Skin of body (tissue), 2 donors: ENCODE measurements around the gene MAST4. TPM values are rescaled to one million over a fixed set of nuclear protein-coding genes. Genes with fewer than 3 reads are reported as not detected.

ENCODE experiments used
- DNase-seq: peaks from one replicate; lab custom pipeline; 2025; lab: John Stamatoyannopoulos, UW
- total RNA-seq: library from RNA; depleted of rRNA; stranded (reverse); fragments of >200 nt; gene quantifications from one replicate; pipeline ENCODE4 v1.2.3, GENCODE V29; 2014

Gene MAST4
- total RNA-seq, 1 donor from 2014 or later: 39.6 TPM

GRCh38 chr5:66603881-66604280 lies 7.7 kb downstream of the MAST4 start:
- DNase-seq: no peak

DNA sequence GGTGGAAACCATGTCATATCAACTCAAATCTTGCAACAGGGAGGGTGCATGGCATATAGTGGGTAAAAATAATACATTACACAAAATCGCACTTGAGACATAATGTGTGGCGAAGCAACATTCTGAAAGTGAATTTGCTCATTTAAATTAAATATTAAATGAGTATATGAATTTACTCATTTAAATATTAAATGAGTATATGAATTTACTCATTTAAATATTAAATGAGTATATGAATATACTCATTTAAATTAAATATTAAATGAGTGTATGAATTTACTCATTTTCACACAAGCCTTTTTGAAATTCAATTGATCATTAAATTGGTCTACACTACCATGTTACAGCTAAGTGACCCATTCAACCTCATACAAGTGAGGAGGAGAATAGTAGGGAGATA lies 10.5 kb downstream of the MAST4 start:
- no peak for DNase-seq

- DNase-seq: no peak
Measured at GRCh38 chr5:66608501-66608900, 12.3 kb downstream of the MAST4 start.

- no peak for DNase-seq
Measured at GRCh38 chr5:66609615-66610014, 13.4 kb downstream of the MAST4 start.

- DNase-seq: no peak
Measured at GRCh38 chr5:66612226-66612625, 16.0 kb downstream of the MAST4 start.

DNA sequence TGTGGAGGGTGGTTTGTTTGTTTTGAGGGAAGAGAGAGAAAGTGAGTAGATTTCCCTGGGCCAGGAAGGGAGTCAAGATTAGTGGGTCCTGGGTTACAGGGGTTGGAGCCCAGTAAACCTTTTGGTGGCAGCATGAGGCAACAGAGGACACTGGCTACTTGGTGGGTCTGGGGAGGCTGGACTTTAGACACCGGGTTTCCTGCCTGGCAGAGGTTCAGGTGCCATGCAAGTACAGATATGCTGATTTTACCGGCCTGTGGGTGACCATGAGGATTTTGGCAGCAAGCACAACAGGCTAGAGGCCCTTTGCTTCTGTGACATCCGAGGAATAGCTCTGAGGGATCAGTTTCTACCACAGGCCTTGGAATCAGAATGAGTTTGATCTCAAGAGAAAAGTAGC lies 18.9 kb downstream of the MAST4 start:
- no peak for DNase-seq

GRCh38 chr5:66615894-66616293 lies 19.7 kb downstream of the MAST4 start:
- DNase-seq: no peak

DNA sequence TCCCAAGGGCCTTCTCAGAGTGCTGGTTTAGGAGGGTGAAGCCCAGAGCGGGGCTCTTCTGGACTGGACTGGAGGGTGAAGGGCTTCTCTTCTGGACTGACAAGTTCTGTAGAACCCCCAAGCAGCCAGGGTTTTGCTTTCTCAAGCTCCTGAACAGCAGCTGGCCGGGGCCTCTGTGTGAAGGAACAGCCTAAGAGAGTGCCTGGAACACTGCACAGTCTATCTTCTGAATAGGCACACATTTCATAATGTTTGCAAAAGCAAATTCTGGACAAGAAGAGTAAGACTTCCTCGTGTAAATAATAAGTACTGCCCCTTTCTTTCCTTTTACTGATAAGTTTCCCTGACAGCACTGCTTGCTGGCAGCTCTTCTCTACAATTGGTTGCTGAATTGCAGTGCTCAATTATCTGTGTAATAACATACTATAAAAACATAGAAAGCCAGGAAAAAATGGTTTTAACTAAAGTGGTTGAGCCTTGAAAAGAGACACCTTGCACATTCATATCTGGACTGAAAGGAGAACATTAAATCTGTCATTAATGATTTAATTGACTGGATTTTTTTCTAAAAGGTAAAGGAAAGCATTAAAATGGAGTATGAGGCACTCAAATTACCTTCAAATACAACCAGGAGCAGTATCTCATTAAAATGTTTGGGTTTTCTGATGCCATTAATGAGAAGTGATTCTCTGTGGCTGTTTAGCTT lies 20.5 kb downstream of the MAST4 start:
- DNase-seq: no peak

GRCh38 chr5:66617226-66617861 lies 21.2 kb downstream of the MAST4 start:
- no peak for DNase-seq

DNA sequence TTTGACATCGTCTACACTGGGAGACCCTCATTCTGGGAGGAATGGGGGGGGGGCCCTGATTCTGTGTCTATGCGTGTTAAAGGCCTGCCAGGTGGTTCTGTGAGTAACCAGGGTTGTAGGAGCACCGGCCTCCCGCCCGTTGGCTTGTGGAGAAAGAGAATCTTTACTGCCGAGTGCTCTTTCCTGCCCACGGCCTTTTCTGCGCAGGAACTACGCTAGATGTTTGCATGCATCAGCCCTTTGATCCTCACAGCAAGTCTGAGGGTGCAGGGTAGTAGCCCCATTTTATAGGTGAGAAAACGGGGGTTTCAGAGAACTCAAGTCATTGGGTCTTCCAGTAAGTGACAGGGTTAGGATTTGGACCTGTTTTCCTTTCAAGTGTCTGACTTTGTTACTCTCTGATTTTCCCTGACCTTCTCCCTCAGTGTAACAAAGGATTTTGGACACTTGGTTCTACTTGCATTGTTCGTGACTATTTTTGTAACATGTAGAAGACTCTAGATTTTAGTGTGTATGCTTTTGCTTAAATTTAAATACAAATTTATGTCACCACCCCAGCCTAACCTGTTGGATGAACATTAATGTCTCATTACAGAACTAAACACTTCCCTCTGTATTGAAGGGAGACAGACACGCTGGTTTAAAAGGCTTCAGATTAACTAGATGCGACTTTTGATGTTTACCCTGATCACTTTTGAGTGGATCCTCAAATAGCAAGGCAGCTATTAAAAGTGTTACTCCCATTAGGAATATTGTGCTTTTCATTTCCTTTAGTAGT lies 22.0 kb downstream of the MAST4 start:
- no peak for DNase-seq

DNA sequence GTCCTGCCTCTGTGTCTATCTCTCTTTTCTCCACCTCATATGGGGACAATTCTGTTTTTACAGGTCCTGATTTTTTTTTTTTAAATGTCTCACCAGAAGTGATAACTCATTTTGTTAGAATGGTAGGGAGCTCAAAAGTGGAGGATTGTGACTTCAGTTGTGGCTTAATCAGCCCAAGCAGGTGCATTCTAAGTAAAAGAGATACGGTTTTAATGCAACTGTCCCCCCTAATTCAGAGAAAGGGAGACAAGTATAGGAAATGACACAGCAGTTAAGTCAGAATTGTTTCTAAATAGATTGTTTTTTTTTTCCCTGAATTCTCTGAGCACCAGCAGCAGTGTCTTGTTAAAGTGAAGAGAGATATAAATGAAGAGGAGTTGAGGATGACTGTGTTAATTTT lies 24.5 kb downstream of the MAST4 start:
- DNase-seq: no peak

GRCh38 chr5:66621146-66621545 lies 25.0 kb downstream of the MAST4 start:
- no peak for DNase-seq

- no peak for DNase-seq
Measured at GRCh38 chr5:66621736-66622135, 25.5 kb downstream of the MAST4 start.

DNA sequence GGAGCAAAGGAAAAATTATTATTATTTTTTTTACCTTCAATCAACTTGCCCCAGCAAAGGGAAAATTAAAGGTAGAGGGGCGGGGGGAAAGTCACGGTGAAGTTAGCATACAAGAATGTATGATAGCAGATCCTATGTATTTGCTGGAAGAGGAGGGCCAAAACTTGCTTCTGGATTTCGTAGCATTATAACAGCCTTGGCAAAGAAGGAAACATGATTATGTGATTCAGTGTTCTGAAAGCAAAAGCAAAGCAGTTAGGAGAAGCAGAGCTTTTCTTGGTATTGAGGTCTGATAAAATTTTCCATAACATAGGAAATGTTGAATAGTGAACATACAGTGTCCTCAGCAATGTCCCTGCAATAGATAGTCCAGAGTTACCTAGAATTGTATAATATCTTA lies 32.4 kb downstream of the MAST4 start:
- DNase-seq: no peak

DNA sequence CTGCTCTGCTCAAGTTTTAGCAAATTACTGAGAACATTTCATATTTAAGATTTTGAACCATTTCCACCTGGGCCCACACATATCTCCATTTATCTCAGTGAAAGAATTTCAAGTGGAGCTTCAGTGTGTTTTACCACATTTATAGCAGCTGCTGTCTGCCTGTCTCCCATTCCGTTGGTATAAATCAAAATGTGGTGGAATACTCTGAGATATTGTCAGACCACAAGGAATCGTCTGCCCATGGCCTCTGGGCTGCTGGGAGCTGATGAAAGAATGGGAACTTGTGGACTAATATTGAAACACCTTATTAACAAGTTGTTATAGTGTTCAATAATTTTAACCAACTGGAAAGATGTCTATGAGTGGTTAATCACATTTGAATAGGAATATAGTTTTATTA lies 33.3 kb downstream of the MAST4 start:
- no peak for DNase-seq

DNA sequence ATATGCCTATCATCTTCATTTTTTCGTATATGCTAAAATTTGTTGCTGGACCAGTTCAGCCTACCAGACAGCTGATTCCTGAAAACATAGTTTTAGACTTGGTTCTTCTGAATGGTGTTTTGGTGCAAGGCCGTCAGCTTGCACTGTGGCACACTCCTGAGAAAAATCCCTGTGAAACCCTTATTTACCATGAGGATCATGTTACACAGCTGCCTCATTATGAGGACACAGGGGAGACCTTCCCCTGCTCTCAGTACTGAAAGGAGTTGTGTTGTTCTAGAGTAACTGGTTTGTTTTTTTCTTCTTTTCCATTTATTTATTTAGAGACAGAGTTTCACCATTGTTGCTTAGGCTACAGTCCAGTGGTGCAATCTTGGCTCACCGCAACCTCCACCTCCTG lies 37.6 kb downstream of the MAST4 start:
- no peak for DNase-seq

DNA sequence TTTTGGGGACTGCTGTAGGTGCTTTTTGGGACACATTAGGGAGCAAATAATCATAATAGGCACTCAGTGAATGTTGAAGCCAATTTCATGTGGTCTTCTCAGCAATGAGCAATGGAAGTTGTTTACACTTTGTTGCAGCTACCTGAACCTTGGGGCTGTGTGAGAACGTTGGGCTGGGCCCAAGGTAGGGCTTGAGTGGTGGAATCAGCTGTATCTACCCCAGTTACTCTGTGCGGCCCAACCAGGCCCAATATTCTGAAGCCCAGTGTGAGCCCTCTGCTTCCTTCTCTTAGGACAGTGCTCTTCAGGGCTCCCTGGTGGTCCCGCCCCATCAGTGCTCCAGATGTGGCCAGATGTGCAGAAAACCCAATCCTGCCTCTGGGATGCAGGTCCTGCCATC lies 38.4 kb downstream of the MAST4 start:
- no peak for DNase-seq

DNA sequence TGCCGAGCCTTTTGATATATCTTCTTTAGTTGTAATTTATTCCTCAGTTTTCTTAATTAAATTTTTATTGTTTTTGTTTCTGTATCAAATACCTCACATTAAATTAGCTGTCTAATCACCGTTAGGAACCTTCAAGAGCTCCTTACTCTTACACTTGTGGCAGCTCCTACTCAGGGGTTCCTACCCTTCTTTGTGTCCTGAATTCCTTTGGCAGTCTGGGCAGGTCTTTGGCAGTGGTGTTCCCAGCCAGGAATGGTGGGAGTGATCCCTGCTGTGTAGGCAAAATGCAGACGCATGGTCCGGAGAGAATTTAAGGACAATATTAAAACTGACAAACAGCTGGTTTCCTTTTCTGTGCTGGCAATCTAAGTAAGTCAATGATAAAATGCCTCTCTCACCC lies 41.8 kb downstream of the MAST4 start:
- DNase-seq: no peak

- DNase-seq: no peak
Measured at GRCh38 chr5:66639037-66639436, 42.8 kb downstream of the MAST4 start.

GRCh38 chr5:66642538-66642937 lies 46.3 kb downstream of the MAST4 start:
- no peak for DNase-seq

GRCh38 chr5:66643387-66643786 lies 47.2 kb downstream of the MAST4 start:
- no peak for DNase-seq

DNA sequence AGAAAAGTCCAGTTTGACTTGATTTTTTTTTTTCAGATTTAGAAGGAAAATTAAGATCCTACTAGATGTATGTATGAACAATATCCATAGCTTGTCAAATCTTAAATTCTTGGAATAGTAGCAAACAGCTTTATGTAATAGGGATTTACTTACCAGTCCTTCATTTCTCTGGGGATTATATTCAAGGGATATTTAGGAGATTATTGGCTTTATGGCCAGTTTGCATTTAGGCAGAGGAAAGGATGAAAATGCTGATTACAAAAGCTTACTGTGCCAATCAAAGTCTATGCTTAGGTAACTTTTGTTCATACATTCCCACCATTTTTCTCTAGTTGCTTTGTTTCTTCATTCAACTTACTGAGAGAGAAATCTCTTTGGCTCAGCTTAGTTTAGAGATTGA lies 47.9 kb downstream of the MAST4 start:
- no peak for DNase-seq

DNA sequence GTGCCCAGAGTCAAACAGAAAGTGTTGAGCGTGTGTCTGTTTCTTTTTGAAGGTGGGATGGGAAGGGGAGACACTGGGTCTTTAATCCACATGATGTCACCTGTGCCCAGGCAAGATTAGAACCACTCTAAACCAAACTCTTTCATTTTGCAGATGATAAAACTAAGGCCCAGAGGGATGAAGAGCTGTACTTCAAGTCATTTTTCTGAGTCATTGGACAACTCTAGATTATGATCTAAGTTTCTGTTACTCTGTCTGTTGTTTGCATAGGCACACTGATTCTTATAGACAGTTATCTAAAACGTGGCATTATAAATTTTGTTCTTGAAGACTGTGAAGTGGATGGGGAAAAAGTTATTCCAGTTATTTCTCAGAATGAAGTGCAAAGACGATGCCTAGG lies 48.8 kb downstream of the MAST4 start:
- DNase-seq: no peak
